Left renal pelvis (tissue), 4 donors: ENCODE data around the gene TP63. TPM values are rescaled to one million over a fixed set of nuclear protein-coding genes. Genes with fewer than 3 reads are reported as not detected.
"Not testable (repeated sequence)": the region's sequence is repeated elsewhere in the genome, so short reads cannot be mapped to it uniquely, and the experiment has no call there.

Source experiments
- DNase-seq, 4 donors: peaks; one replicate each; pipeline ENCODE4 v3.0.0-alpha.2; 2013; ENCODE audit warnings: low read depth in 4 of 4, low spot score in 3 of 4
- polyA plus RNA-seq, 4 donors: library from polyadenylated mRNA; unstranded; fragments of 120-200 nt; gene quantifications; one replicate each; pipeline ENCODE4 v1.2.1, GENCODE V29; 2013; ENCODE audit not compliant: insufficient read length in 4 of 4

TP63 gene
- 1 to 10 TPM in 3 of 4 donors, under 1 TPM in 1; 0.60 to 4.0 (median 2.0) TPM for polyA plus RNA-seq

GRCh38 chr3:189631373-189631408 is at the start of gene TP63:
TP63 (plus strand) TSS chr3:189631389; CDS start chr3:189631516, 127 bp downstream.
- DNase-seq = no peak

GRCh38 chr3:189582179-189582578 is 49.0 kb upstream of the TP63 start:
- DNase-seq = no peak

GRCh38 chr3:189584645-189585044 is 46.5 kb upstream of the TP63 start:
- DNase-seq = no peak

GRCh38 chr3:189586941-189587663 is 44.1 kb upstream of the TP63 start:
- DNase-seq = no peak

GRCh38 chr3:189587664-189588040 is 43.5 kb upstream of the TP63 start:
- DNase-seq = no peak

GRCh38 chr3:189588070-189588469 is 43.1 kb upstream of the TP63 start:
- no peak for DNase-seq

GRCh38 chr3:189588475-189589178 is 42.6 kb upstream of the TP63 start:
- DNase-seq = no peak

- DNase-seq = no peak
These were observed 42.0 kb upstream of the TP63 start for GRCh38 chr3:189589179-189589569.

- no peak for DNase-seq
These were observed 41.0 kb upstream of the TP63 start for GRCh38 chr3:189590223-189590622.

- DNase-seq = no peak
These were observed 37.6 kb upstream of the TP63 start for GRCh38 chr3:189593581-189593980.

GRCh38 chr3:189596078-189596979 is 34.9 kb upstream of the TP63 start:
- DNase-seq = not testable (repeated sequence)

- no peak for DNase-seq
These were observed 33.3 kb upstream of the TP63 start for GRCh38 chr3:189597918-189598317.

- no peak for DNase-seq
These were observed 32.5 kb upstream of the TP63 start for GRCh38 chr3:189598530-189599225.

GRCh38 chr3:189602471-189602870 is 28.7 kb upstream of the TP63 start:
- DNase-seq = no peak

- no peak for DNase-seq
These were observed 25.5 kb upstream of the TP63 start for GRCh38 chr3:189605717-189606116.

GRCh38 chr3:189606774-189607173 is 24.4 kb upstream of the TP63 start:
- no peak for DNase-seq

- DNase-seq = not testable (repeated sequence)
These were observed 18.5 kb upstream of the TP63 start for GRCh38 chr3:189612641-189613040.

GRCh38 chr3:189613122-189613521 is 18.1 kb upstream of the TP63 start:
- DNase-seq = no peak

GRCh38 chr3:189621948-189622603 is 9.1 kb upstream of the TP63 start:
- no peak for DNase-seq

GRCh38 chr3:189622629-189623028 is 8.6 kb upstream of the TP63 start:
- no peak for DNase-seq

- no peak for DNase-seq
These were observed 7.1 kb upstream of the TP63 start for GRCh38 chr3:189624130-189624529.
